HG03565 (cell line): Measurements from ENCODE around the gene MEMO1.

Source experiments
- ATAC-seq: cut with Tn5 transposase; IDR thresholded peaks from one replicate; pipeline ENCODE4 v1.9.1; 2021; ENCODE audit warnings: mild to moderate bottlenecking, moderate library complexity; ENCODE audit not compliant: unreplicated experiment

MEMO1 gene

DNA sequence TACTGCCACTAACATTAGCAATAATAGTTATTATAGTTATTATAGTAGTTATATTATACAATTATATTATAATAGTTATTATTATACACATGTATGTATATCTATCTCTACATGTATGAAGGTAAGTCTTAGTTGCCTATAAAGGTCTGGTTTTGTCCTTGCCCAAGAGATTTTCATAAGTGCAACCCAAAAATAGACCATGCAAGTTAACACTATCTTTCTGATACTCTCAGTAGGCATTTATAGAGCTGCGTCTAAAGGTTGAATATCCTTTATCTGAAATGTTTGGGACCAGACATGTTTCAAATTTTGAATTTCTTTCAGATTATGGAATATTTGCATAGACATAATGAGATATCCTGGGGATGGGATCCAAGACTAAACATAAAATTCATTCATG, 175.4 kb downstream of the MEMO1 start:
- ATAC-seq = no peak

- no peak for ATAC-seq
Observed at GRCh38 chr2:31832363-31832762, 178.4 kb downstream of the MEMO1 start.

DNA sequence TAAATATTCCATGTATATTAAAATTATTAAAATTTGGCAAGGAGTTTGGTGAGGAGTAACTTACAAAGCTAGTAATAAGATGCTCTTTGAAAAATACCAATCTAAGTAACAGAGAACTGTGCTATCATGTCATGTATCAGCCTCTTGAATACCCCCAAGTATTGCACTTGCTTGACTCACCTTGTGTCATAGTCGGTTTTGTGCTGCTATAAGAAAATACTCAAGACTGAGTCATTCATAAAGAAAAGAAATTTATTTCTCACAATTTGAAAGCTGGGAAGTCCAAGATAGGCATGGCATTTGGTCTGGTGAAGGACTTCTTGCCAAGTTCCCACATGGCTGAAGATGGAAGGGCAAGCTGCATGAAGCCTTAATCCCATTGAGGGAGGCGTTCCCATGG, 179.2 kb downstream of the MEMO1 start:
- no peak for ATAC-seq

- no peak for ATAC-seq
Observed at GRCh38 chr2:31828891-31829290, 181.9 kb downstream of the MEMO1 start.

- no peak for ATAC-seq
Observed at GRCh38 chr2:31823558-31823957, 187.2 kb downstream of the MEMO1 start.

- no peak for ATAC-seq
Observed at GRCh38 chr2:31822587-31822986, 188.2 kb downstream of the MEMO1 start.
